Peyer's patch (tissue), 4 donors: ENCODE measurements around the gene ESYT3. TPM values are rescaled to one million over a fixed set of nuclear protein-coding genes. Genes with fewer than 3 reads are reported as not detected.

Experiments used
- DNase-seq, 3 donors: peaks; one replicate each; pipeline ENCODE4 v3.0.0-alpha.2; 2017 to 2019
- H3K27ac ChIP-seq, 4 donors: fragments of 200-600 bp; sonication (generic); one replicate each; pipeline ENCODE4 v1.5.1; 2016 to 2019
- H3K27me3 ChIP-seq, 2 donors: fragments of 200-600 bp; sonication (generic); one replicate each; pipeline ENCODE4 v1.5.1; 2019
- H3K36me3 ChIP-seq, 3 donors: fragments of 200-600 bp; sonication (generic); one replicate each; pipeline ENCODE4 v1.5.1; 2016 to 2019
- H3K4me1 ChIP-seq, 4 donors: fragments of 200-600 bp; sonication (generic); one replicate each; pipeline ENCODE4 v1.5.1; 2016 to 2019
- H3K4me3 ChIP-seq, 4 donors: fragments of 200-600 bp; sonication (generic); 1 replicate in 3 of 4; 2 replicates in 1 of 4; pipeline ENCODE4 v1.5.1; 2016 to 2019; ENCODE audit warnings: mild to moderate bottlenecking in 1 of 4
- H3K9me3 ChIP-seq, 4 donors: fragments of 200-600 bp; sonication (generic); one replicate each; pipeline ENCODE4 v1.5.1; 2016 to 2019; ENCODE audit warnings: mild to moderate bottlenecking in 1 of 4
- CTCF ChIP-seq, 6 experiments: fragments of 450-650 bp in 4 of 6; fragments of 200-600 bp in 2 of 6; sonication (generic) in 1 of 6; IDR thresholded peaks; one replicate each; pipeline ENCODE4 v1.5.1; 2017 to 2019; ENCODE audit warnings: antibody characterized with exemption in 6 of 6, mild to moderate bottlenecking in 3 of 6, moderate library complexity in 1 of 6
- POLR2A ChIP-seq, 2 donors: fragments of 450-650 bp; IDR thresholded peaks; one replicate each; pipeline ENCODE4 v1.5.1; 2017; ENCODE audit warnings: antibody characterized with exemption in 2 of 2, mild to moderate bottlenecking in 2 of 2, moderate library complexity in 2 of 2
- total RNA-seq, 4 donors: library from RNA; depleted of rRNA; stranded (reverse); fragments of >200 nt; gene quantifications; one replicate each; pipeline ENCODE4 v1.1.0, GENCODE V29; 2016

Gene ESYT3
- total RNA-seq, 4 donors from 2014 or later: 0.35 to 2.5 (median 1.5) TPM

- Histone ChIP-seq H3K27me3 (no peaks in the 10 kb centered on the region), H3K4me3 (no peak overlapping the region), H3K9me3 (no peaks in the 10 kb centered on the region), H3K4me1 (no peaks in the 10 kb centered on the region), H3K27ac (no peak overlapping the region), H3K36me3 (no peaks in the 10 kb centered on the region)
- TF ChIP-seq CTCF (IDR thresholded peaks at IDR 0.05) (no peak), POLR2A (IDR thresholded peaks at IDR 0.05) (no peak)
- no peak for DNase-seq
Measured at GRCh38 chr3:138405001-138405400, 29.4 kb upstream of the ESYT3 start.

GRCh38 chr3:138405486-138405885 lies 28.9 kb upstream of the ESYT3 start:
- Histone ChIP-seq H3K36me3 (no peaks in the 10 kb centered on the region), H3K4me3 (no peak overlapping the region), H3K4me1 (no peaks in the 10 kb centered on the region), H3K27ac (no peak overlapping the region), H3K27me3 (no peaks in the 10 kb centered on the region), H3K9me3 (no peaks in the 10 kb centered on the region)
- TF ChIP-seq CTCF (IDR thresholded peaks at IDR 0.05): no peak
- no peak for TF ChIP-seq POLR2A (IDR thresholded peaks at IDR 0.05)
- no peak for DNase-seq

- H3K36me3 ChIP-seq: no peaks in the 10 kb centered on the region
- TF ChIP-seq POLR2A (IDR thresholded peaks at IDR 0.05): no peak
- no peak for TF ChIP-seq CTCF (IDR thresholded peaks at IDR 0.05)
- DNase-seq: no peak
- H3K4me1 ChIP-seq: no peaks in the 10 kb centered on the region
- H3K4me3 ChIP-seq: no peak overlapping the region
- H3K27me3 ChIP-seq: no peaks in the 10 kb centered on the region
- no peak overlapping the region for H3K27ac ChIP-seq
- H3K9me3 ChIP-seq: no peaks in the 10 kb centered on the region
Measured at GRCh38 chr3:138406606-138407005, 27.8 kb upstream of the ESYT3 start.

GRCh38 chr3:138407236-138407907 lies 27.0 kb upstream of the ESYT3 start:
- DNase-seq: no peak
- H3K4me3 ChIP-seq: no peak overlapping the region
- no peak overlapping the region for H3K27ac ChIP-seq
- H3K4me1 ChIP-seq: no peaks in the 10 kb centered on the region
- no peaks in the 10 kb centered on the region for H3K27me3 ChIP-seq
- TF ChIP-seq CTCF (IDR thresholded peaks at IDR 0.05) (no peak), POLR2A (IDR thresholded peaks at IDR 0.05) (no peak)
- H3K9me3 ChIP-seq: no peaks in the 10 kb centered on the region
- no peaks in the 10 kb centered on the region for H3K36me3 ChIP-seq

- TF ChIP-seq POLR2A (IDR thresholded peaks at IDR 0.05): no peak
- TF ChIP-seq CTCF (IDR thresholded peaks at IDR 0.05): no peak
- no peaks in the 10 kb centered on the region for H3K27me3 ChIP-seq
- DNase-seq: no peak
- no peak overlapping the region for H3K27ac ChIP-seq
- no peaks in the 10 kb centered on the region for H3K9me3 ChIP-seq
- H3K4me1 ChIP-seq: no peaks in the 10 kb centered on the region
- H3K36me3 ChIP-seq: no peaks in the 10 kb centered on the region
- no peak overlapping the region for H3K4me3 ChIP-seq
Measured at GRCh38 chr3:138408751-138409570, 25.5 kb upstream of the ESYT3 start.
